ENCODE results near the gene SMIM41. TPM values are rescaled to one million over a fixed set of nuclear protein-coding genes. Genes with fewer than 3 reads are reported as not detected.

The SMIM41 gene
- total and polyA plus RNA-seq, 10 of the 15 experiments (the other 5 are each of a cell fraction or from before 2014, with no cell fraction given) = not detected

DNA sequence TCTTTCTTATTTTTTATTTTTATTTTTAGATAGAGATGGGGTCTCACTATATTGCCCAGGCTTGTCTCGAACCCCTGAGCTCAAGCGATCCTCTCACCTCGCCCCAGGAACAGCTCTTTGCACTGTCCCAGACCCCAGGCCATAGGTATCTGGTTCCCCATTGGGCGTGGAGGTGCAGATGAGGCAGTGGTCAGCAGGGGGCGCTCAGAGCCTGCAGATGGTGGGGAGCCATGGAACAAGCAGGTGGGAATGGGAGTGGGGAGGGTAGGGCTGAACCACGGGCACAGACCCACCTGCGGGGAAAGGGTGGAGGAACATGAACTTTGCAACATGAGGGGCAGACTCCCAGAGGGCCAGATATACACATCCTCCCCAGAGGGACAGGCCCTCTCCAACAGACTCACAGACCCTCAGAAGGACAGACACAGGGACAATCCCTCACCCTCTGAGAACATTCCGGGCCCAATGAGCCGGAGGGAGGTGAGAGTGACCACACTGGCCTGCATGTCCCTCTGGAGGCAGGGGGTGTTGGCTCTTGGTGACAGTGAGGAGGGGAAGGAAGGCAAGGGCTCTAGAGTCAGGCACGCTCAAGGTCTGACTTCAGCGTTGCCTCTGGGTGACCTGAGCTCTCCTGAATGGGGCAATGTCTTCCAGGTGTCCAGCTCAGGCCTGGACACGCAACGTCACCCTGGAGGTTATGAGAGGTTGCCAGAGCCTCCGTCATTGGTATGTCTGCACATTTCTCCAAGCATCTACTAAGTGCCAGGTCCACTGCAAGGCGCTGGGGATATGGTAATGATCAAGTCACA, 77.5 kb downstream of the SMIM41 start (continued):
- TF ChIP-seq, protein P1, sequence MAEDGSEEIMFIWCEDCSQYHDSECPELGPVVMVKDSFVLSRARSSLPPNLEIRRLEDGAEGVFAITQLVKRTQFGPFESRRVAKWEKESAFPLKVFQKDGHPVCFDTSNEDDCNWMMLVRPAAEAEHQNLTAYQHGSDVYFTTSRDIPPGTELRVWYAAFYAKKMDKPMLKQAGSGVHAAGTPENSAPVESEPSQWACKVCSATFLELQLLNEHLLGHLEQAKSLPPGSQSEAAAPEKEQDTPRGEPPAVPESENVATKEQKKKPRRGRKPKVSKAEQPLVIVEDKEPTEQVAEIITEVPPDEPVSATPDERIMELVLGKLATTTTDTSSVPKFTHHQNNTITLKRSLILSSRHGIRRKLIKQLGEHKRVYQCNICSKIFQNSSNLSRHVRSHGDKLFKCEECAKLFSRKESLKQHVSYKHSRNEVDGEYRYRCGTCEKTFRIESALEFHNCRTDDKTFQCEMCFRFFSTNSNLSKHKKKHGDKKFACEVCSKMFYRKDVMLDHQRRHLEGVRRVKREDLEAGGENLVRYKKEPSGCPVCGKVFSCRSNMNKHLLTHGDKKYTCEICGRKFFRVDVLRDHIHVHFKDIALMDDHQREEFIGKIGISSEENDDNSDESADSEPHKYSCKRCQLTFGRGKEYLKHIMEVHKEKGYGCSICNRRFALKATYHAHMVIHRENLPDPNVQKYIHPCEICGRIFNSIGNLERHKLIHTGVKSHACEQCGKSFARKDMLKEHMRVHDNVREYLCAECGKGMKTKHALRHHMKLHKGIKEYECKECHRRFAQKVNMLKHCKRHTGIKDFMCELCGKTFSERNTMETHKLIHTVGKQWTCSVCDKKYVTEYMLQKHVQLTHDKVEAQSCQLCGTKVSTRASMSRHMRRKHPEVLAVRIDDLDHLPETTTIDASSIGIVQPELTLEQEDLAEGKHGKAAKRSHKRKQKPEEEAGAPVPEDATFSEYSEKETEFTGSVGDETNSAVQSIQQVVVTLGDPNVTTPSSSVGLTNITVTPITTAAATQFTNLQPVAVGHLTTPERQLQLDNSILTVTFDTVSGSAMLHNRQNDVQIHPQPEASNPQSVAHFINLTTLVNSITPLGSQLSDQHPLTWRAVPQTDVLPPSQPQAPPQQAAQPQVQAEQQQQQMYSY (CRISPR knock-in tag; IDR thresholded peaks at IDR 0.05) = no peak
- TF ChIP-seq CHD2 (IDR thresholded peaks at IDR 0.05; ENCODE audit: borderline replicate concordance, low read depth, low read length) (no peak), ZNF24 (IDR thresholded peaks at IDR 0.05) (no peak), ZNF274 (IDR thresholded peaks at IDR 0.05; ENCODE audit: insufficient read depth, insufficient read length) (no peak), MTA3 (IDR thresholded peaks at IDR 0.05; ENCODE audit: borderline replicate concordance, low read length) (no peak), ZNF687 (IDR thresholded peaks at IDR 0.05) (no peak), RAD21 (IDR thresholded peaks at IDR 0.05; ENCODE audit: insufficient read depth, low read depth, low read length) (peak; percentile 95), SMC3 (IDR thresholded peaks at IDR 0.05; ENCODE audit: borderline replicate concordance, low read length) (peak; percentile 80), IRF4 (IDR thresholded peaks at IDR 0.05; ENCODE audit: low read depth, low read length) (no peak), ZBED1 (IDR thresholded peaks at IDR 0.05; ENCODE audit: borderline replicate concordance) (no peak), ASH2L (IDR thresholded peaks at IDR 0.05; ENCODE audit: borderline replicate concordance, low read depth) (no peak), POLR2A (IDR thresholded peaks at IDR 0.05; ENCODE audit: low read depth, low read length) (no peak), NFYA (IDR thresholded peaks at IDR 0.05; ENCODE audit: borderline replicate concordance, low read depth, low read length) (no peak)
- TF ChIP-seq, protein P2, sequence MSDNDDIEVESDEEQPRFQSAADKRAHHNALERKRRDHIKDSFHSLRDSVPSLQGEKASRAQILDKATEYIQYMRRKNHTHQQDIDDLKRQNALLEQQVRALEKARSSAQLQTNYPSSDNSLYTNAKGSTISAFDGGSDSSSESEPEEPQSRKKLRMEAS (IDR thresholded peaks at IDR 0.05; ENCODE audit: low read depth, low read length) = no peak
- TF ChIP-seq, protein P3, sequence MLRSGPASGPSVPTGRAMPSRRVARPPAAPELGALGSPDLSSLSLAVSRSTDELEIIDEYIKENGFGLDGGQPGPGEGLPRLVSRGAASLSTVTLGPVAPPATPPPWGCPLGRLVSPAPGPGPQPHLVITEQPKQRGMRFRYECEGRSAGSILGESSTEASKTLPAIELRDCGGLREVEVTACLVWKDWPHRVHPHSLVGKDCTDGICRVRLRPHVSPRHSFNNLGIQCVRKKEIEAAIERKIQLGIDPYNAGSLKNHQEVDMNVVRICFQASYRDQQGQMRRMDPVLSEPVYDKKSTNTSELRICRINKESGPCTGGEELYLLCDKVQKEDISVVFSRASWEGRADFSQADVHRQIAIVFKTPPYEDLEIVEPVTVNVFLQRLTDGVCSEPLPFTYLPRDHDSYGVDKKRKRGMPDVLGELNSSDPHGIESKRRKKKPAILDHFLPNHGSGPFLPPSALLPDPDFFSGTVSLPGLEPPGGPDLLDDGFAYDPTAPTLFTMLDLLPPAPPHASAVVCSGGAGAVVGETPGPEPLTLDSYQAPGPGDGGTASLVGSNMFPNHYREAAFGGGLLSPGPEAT (IDR thresholded peaks at IDR 0.05; ENCODE audit: low read depth) = no peak
